Stimulated activated CD8-positive, alpha-beta memory T cell treated with anti-CD3 and anti-CD28 coated beads, Interleukin-7, amount 100 ng/mL, for 48 hours (primary cell): Measurements from ENCODE around the gene GPX3.

Experiments used
- DNase-seq, 2 donors: peaks; one replicate each; pipeline ENCODE4 v3.0.0-alpha.2; 2020; ENCODE audit warnings: low read depth in 1 of 2; ENCODE audit errors: extremely low read depth in 1 of 2

Gene GPX3

DNA sequence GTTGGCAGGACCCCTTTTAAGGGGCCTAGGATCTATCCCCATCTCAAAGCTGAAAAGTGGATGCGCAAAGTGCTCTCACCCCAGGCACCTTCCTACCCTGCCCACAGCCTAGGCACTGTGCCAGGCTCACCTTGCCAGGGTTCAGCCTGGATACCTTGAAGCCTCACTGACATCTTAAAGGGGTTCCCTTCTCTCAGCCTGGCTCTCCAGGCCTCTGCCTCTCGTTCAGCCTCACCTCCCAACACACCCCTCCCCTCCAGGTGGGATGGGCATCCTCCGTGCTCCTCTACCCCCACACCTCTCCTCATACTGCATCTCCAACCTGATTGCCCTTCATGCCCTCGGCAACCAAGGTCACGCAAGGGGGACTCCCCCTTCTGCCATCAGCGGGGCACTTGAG lies 34.9 kb downstream of the GPX3 start:
- DNase-seq: no peak

DNA sequence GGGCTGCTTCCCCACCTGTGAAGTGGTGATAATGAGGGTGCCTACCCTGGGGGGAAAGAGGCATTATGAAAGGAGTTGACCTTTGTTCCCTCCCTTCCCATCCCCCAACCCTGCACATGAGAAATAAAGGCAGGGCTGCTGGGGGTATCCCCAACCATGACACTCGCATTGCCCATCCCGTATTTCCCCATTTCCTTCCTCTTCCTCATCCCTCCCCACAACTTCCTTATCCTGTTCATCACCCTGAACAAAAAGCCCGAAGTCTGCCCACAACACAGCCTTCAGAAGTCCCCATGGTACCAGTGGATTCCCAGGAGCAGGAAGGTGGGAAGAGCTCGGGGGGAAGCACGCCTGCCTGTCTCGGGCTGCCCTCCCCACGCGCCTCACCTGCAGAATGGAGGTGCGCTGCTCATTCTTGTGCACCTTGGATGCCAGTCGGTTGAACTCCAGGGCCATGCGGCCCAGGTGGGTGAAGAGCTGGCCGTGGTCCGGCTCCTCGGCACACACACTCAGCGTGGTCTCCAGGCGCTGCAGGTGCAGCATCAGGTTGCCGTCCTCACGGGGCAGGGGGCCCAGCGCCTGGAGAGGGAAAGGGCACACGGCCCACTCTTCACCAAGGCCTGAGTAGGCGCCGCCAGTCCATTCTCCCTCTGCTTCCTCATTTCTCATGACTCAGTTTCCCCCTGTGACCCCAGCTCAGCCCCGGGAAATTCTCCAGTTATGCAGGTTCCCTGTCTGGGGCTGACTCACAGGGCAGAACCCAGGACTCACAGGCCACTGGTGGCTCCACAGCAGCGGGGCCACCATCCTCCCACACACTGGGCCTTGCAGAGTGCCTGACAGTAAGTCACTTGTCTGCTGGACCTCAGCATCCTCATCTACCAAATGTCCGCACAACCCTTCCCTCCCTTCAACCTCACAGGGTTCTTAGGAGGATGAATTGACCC lies 36.3 kb downstream of the GPX3 start:
- no peak for DNase-seq

DNA sequence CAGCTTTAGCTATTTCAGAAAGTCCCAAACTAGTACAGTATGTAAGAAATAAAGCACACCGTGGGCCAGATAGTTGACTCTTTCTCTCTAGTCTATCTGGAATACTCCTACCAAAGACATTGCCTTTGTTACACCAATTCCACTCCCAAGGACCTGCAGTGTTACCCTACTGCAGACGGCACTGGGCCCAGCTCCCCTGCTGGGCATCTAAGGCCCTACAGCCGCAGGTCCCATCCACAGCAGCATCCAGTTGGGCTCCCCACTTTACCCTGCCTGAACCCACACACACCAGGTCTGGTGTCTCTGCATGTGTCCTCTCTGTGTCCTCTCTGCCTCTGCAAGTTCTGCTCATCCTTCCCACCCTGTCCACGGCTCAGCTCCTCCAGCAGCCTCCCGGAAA lies 37.9 kb downstream of the GPX3 start:
- DNase-seq: no peak

DNA sequence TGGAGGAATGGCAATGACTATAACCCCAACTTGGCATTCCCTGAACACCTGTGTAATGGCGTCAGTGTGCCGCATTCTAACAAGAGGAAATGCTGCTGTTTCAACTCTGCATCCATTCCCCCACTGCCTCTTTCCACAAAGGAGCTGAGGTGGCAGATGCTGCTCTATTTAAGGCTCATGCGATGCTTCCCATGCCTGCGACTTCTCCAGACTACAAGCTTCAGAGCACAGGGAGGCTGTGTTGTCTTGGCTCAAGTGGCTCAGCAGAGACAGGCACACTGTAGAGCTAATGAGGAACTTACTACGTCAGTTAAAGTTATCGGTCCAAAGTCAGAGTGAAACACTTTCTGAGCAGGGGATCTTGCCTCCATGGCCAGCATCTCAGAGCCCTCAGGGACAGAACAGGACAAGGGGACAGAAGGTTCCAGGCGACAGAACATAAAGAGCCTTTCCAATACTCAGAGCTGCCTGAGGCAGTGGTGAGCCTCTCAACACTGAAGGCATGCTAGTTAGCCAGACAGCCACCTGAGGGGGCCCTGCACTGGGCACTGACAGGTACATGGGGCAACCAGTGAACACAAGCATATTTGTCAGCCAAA lies 38.6 kb downstream of the GPX3 start:
- DNase-seq: no peak

DNA sequence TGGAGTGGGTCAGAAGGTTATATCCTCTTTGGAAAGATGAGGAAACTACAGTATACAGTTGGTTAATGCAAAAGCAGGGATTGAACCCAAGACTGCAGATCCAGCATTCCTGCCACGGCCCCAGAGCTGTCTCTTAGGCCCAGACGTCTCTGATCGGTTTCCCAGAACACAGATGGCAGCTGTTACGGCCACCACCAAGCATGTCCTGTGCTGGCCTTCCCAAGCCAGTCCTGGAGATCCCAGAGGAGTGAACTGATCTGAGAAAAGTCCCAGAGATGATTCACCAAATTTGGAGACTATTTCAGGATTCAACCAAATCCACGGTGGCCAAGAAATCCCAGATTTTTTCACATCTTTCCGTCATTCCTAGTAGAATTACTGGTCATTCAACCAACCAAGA lies 40.4 kb downstream of the GPX3 start:
- no peak for DNase-seq

DNA sequence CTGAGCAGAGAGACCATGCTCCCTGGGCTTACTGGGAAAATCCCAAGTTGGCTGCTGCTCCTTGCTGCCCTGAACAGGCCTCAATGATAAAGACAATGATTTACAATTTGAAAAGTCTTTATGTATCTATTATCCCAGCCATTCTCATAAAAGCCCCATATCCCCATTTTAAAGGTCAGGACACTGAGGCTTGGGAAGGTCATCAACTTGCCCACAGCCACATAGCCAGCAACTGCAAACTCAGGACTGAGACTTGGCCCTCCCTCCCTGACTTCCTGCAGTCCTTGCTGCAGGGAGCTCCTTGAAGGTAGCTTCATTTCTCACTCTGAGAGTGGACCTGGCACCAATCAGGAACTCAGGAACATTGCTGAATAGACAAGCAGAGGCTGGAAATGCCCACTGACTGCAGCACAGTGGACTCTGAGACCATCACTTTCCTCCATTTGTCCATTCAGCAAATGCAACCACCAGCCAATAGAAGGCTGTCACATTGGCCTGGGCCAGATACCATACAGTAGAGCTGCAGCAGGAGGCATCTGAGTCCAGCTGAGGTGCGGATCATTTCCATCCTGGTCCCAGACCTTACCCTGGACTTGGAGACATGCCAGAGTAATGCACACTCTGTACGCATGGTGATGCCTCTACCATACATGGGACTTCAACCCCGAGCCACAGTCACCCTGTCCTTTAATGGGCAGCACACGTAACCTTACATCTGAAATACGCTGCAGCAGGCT lies 42.2 kb downstream of the GPX3 start:
- no peak for DNase-seq

DNA sequence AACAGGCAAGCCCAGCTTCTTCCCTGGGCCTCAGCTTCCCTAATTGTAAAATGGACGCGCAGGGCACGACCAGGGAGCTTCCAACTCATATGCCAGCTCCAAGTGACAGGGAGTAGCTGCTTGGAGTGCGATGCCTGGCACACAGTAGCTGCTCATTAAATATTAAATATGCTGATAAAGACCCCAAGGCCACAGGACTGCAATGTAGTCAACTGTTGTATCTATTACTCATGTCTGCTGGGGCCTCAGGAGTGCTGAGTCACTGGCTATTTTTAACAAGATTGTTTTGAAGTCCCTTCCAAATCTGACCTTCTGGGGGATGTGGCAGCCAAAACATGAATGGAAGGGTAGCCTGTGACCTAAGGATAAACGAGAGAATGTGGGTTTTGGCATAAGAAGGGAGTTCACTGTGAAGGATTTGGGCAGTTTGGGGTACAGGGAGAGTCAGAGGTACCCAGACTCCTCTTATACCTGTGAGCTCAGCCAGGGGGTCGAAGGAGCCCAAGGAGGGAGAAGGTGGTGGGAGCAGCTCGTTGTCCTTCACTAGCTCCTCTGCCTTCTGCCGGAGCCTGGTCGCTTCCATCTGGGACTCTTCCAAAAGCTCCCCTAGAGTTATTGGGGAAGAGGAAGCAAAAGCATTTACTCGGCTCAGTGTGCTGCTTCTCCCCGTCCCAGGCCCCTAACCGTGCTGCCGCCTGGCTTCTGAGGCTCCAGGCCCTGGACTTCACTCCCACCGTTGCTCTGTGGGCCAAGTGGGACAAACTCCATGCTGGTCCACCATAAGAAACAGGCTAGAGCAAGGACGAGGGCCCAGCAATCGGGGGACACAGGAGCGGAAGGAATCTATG lies 43.0 kb downstream of the GPX3 start:
- no peak for DNase-seq

DNA sequence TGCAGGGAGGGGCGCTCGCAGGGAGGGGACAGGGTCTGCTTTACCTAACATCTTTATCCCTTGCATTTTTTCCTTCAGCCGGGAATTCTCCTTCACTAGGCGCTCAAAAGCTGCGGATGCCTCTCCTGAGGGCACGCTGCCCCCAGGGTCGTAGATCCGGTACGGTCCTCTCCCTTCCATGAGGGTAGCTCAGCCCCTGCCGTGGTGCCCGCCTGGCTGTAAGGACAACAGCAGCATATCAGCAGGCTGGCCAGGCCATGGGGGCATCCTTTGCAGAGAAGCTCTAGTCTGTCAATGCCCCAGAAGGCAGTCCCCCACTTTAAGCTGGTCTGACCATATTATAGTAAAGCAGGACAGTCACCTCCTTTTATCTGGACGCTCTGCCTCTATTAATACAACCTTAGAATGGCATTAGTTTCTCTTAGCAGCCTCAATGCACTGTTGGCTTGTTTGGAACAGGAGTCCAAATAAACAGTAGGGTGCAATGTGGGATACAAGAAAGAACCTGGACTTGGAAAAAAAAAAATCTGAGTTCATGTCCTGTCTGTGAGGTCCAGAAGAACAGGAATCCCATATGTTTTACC lies 44.6 kb downstream of the GPX3 start:
- DNase-seq: no peak

DNA sequence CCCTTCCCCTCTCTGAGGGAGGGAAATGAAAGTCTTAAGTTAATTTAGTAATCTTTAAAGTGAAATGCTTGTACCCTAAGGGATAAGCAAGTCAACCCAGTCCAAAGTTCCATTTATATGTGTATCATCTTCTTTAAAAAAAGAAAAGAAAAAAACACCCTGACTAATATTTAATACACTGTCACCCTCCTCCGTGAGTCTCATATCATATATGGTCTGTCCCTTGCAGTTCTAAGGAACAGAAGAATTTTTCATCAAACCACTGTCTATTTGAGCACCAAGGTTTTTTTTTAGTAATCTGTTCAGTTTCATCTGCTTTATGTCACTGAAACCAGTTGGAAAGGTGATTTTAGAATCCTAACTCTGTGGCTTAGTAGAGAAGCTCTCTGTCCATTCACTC lies 45.2 kb downstream of the GPX3 start:
- DNase-seq: no peak

DNA sequence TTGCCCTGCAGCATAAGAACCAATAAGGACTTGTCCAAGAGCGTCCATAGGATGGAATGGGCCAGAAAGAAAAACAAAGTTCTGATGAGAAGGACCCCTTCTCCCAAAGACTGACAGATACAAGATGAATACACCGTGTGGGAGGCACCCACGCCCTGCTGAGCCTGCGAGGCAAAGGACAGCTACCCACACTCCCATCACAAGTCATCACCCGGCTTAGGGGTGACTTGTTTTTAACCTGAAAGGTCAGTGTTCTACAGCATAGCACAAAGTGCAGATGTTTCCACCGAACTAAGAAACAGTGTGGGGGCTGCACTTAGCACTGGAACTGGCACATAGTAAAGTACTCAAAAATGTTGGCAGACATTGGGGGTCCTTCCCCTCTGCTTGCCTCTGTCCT lies 46.5 kb downstream of the GPX3 start:
- no peak for DNase-seq

DNA sequence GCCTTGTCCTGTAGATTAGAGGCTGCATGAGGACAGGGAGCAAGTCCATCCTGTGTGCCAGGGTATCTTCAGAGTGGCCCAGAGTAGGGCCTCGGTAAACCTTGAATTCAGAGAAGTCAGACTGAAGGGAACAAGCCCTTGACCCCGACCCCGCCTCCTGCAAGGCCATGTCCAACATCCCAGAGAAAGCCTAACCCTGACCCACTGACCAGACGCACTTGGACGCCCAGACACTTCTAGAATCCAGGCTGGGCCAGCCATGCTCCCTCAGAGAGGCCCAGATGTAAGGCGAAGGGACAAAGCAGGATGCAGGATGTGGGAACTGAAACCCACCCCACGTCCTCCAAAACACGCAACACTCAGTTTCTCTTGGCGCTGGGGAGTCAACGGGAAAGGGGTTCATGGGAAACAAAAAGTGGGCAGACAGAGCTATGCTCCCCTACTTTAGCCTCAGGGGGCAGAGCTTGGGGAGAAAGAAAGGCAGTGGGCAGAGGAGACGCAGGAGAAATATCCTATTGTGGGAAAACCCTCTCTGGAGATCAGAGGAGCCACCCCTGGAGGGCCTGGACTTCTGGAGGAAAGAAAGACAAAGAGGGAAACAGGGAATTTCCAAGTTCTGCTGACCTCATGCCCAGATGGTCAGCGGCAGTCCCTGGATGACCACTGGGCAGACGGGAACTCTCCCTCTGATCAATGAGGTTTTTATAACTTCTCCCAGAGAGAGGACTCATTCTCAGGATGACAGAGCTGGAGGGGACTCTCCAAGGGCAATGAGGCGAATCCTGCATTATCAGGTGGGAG lies 47.4 kb downstream of the GPX3 start:
- no peak for DNase-seq

DNA sequence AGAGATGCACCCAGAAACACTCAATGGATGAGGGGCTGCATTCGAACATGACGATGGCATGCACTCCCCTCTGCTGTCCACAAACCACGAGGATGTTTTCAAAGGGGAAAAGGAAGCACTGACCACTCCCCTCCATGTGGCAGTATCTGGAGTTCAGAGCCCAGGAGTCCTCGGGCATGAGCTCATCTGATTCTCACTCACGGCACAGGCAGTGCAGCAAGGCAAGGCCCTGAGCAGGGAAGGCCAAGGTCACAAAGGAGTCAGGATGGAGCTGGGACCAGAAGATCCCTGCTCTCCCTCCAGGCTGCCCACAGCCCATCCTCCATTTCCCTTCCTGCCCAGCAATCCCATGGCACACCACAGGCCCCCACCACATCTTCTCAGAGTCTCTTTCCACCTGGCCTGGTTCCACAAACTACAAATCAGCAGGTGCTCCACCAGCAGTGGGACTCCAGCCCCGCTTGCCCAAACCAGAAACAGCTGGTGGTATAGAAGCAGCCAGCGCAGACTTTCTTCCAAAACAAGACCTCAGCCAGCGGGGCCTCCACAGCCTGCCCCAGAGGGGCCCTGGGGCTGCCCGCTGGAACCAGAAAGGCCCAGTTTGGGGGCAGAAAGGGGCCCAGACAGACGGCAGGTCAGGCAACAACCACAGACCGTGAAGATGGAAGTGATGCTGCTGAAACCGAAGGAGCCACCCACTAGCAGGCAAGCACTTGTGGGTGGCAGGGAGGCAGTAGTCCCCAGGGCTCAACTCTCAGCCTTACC lies 48.2 kb downstream of the GPX3 start:
- DNase-seq: peak; percentile 53 to 71

DNA sequence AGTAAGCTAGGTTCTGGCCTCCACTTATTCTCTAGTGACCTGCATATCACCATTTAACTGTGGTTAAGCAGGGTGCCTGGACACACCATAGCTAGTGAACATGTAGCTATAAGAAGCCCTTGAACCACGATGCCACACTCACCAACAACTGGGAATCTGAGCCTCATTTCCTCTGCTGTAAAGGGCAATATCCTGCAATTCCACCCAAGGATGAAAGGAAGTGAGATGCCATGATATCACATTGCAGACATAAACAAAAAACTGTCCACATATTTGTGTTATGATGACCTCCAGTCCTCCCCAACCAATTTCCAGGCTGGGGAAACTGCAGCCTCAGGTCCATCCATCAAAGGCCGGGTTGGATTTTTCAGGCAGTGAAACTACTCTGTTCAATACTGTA lies 50.1 kb downstream of the GPX3 start:
- DNase-seq: no peak

DNA sequence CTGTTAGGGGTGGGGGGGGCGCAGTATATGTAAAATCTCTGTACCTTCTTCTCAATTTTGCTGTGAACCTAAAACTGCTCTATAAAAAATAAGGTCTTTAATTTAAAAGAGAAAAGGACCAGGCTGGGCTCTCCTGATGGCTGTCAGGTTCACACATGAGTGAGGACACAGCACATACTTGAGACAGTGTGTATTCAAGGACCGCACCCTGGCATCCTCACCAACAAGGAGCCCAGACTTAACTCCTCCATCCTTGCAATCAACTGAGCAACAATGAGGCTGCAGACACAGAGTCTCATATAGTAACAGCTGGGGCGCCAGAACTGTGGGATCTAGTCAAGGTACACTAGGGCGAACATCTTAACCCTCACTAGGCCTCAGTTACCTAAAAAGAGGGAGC lies 50.6 kb downstream of the GPX3 start:
- DNase-seq: no peak

DNA sequence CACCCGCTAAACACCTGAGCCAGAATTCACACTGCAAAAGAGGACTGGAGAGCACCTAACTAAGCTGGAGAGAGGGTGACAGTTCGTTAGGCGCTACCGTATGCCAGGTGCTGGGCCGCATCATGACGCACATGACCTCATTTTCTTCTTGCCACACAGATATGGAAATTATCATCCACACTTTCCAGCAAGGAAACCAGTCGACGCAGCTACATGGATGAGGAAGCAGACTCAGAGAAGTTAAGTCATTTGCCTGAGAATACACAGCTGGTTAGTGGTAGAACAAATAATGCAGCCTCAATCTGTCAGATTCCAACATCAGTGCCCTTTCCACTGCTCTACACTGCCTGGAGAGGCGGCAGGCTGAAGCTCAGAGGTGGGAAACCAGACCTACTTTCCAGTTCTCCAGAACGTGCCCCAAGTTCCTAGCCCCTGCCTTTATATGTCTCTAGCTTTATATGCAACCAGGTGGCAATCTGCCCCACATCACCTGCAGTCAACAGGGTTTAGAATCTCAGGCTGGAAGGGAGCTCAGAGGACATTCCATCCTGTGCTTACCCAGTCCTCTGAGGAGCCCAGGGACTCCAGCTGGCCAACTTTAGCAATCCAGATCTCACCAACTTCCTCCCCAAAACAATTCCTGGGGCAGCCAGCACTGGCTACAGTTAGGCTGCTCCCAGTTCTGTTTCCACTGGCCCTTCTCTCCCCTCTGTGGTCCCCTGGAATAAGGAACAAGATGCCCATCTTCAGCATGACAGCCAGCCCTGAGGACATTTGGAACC lies 51.6 kb downstream of the GPX3 start:
- DNase-seq: no peak

DNA sequence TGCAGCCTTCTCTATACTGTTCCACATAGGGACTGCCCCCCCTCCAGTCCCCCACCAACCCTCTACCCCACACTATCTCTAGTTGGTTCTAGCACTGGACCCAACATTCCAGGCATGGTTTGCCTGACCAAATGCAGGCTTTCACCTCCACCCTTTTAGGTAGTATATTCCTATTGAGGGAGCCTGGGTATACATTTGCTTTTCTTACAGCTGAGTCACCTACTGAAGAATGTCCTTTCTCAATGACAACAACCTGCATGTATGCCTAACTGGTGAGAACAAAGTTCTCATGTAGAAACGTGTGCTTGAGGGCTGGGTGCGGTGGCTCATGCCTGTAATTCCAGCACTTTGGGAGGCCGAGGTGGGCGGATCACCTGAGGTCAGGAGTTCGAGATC lies 52.2 kb downstream of the GPX3 start:
- no peak for DNase-seq

DNA sequence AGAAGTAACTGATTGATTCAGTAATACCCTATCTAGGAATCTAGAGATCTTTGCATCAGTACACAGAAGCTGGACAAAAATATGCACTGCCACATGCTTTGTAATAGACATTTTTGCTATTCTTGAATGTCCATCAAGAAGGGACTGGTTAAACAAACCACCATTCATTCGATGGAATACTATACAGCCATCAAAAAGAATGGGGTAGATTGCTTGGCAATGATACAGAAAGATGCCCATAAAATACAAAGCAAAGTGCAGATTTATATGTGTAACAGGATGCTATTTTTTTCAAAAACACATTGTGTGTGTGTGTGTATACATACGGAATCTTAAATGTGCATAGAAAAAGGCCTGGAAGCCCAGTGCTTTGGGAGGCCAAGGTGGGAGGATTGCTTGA lies 52.9 kb downstream of the GPX3 start:
- no peak for DNase-seq

DNA sequence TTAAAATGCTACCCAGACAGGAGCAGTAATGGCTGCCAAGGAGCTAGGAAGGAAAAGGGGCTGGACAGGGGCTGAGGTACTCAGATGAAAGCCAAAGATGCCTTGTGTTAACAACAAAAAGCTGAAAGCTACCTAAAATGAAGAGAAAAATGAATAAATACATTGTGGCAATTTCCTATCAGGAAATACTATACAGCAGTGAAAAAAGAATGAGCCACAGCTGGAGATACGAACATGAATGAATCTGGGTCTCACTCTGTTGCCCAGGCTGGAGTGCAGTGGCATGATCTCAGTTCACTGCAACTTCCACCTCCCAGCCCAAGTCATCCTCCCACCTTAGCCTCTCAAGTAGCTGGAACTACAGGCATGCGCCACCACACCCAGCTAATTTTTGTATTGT lies 54.2 kb downstream of the GPX3 start:
- no peak for DNase-seq
